Upper lobe of right lung (tissue), 1 donor: ENCODE results near the gene UNC13C. TPM values are rescaled to one million over a fixed set of nuclear protein-coding genes. Genes with fewer than 3 reads are reported as not detected.

Experiments
- ATAC-seq: fragments of 200-7000 bp; cut with Tn5 transposase; one replicate; pipeline ENCODE4 v1.9.1; 2020; ENCODE audit warnings: mild to moderate bottlenecking, moderate library complexity
- DNase-seq: peaks from one replicate; pipeline ENCODE4 v3.0.0-alpha.2; 2020
- H3K27ac ChIP-seq: fragments of 200-600 bp; one replicate; pipeline ENCODE4 v1.8.0; 2022
- H3K27me3 ChIP-seq: fragments of 200-600 bp; one replicate; pipeline ENCODE4 v1.8.0; 2022; ENCODE audit warnings: mild to moderate bottlenecking
- H3K36me3 ChIP-seq: fragments of 200-600 bp; one replicate; pipeline ENCODE4 v1.8.0; 2022
- H3K4me1 ChIP-seq: fragments of 200-600 bp; one replicate; pipeline ENCODE4 v1.8.0; 2022
- H3K4me3 ChIP-seq: fragments of 200-600 bp; one replicate; pipeline ENCODE4 v1.8.0; 2022; ENCODE audit warnings: mild to moderate bottlenecking
- H3K9me3 ChIP-seq: fragments of 200-600 bp; one replicate; pipeline ENCODE4 v1.8.0; 2022
- CTCF ChIP-seq: fragments of 200-600 bp; IDR thresholded peaks from one replicate; pipeline ENCODE4 v1.8.0; 2022; ENCODE audit warnings: antibody characterized with exemption
- intact Hi-C: fragments of 100-400 bp; cut with DNase I; formaldehyde crosslinking; loops from one replicate; pipeline ENCODE4 v1.11.0; 2022
- total RNA-seq: library from RNA; stranded (reverse); fragmentation: NEBNext Ultra II Directional; extraction: Animal tissue kit (Norgen Biotek cat#: 25700); gene quantifications from one replicate; pipeline ENCODE4 v1.2.1, GENCODE V29; 2021
- donor health status: DM: no; HTN: yes; CAD: no; lungs with severe emphysema.

UNC13C gene
- total RNA-seq, 1 donor from 2014 or later: 0.14 TPM

- H3K4me1 ChIP-seq: no peaks in the 10 kb centered on the region
- ATAC-seq (no peak), DNase-seq (no peak)
- H3K4me3 ChIP-seq: no peak overlapping the region
- no peaks in the 10 kb centered on the region for H3K9me3 ChIP-seq
- no peaks in the 10 kb centered on the region for H3K27me3 ChIP-seq
- no peak for TF ChIP-seq CTCF
- no peak overlapping the region for H3K27ac ChIP-seq
- H3K36me3 ChIP-seq: no peaks in the 10 kb centered on the region
- intact Hi-C loops: no loop called here
Measured at GRCh38 chr15:54007256-54007655, 29.0 kb downstream of the UNC13C start.

GRCh38 chr15:54011656-54012055, 33.4 kb downstream of the UNC13C start:
- DNase-seq: no peak
- Histone ChIP-seq H3K4me3 (no peak overlapping the region), H3K27me3 (no peaks in the 10 kb centered on the region), H3K4me1 (no peaks in the 10 kb centered on the region), H3K27ac (no peak overlapping the region), H3K36me3 (no peaks in the 10 kb centered on the region), H3K9me3 (no peaks in the 10 kb centered on the region)
- ATAC-seq: no peak
- intact Hi-C loops: no loop called here
- TF ChIP-seq CTCF: no peak

- Histone ChIP-seq H3K9me3 (no peaks in the 10 kb centered on the region), H3K27ac (no peak overlapping the region), H3K36me3 (no peaks in the 10 kb centered on the region), H3K4me1 (no peaks in the 10 kb centered on the region), H3K27me3 (no peaks in the 10 kb centered on the region), H3K4me3 (no peak overlapping the region)
- intact Hi-C loops: no loop called here
- no peak for TF ChIP-seq CTCF
- DNase-seq (no peak), ATAC-seq (no peak)
Measured at GRCh38 chr15:54014067-54014655, 35.9 kb downstream of the UNC13C start.

GRCh38 chr15:54017251-54017650, 39.0 kb downstream of the UNC13C start:
- no peaks in the 10 kb centered on the region for H3K27me3 ChIP-seq
- H3K27ac ChIP-seq: no peak overlapping the region
- ATAC-seq (no peak), DNase-seq (no peak)
- H3K4me1 ChIP-seq: no peaks in the 10 kb centered on the region
- no peaks in the 10 kb centered on the region for H3K36me3 ChIP-seq
- no peak for TF ChIP-seq CTCF
- intact Hi-C loops: no loop called here
- H3K4me3 ChIP-seq: no peak overlapping the region
- no peaks in the 10 kb centered on the region for H3K9me3 ChIP-seq

GRCh38 chr15:54017959-54018358, 39.7 kb downstream of the UNC13C start:
- intact Hi-C loops: no loop called here
- TF ChIP-seq CTCF: no peak
- H3K9me3 ChIP-seq: no peaks in the 10 kb centered on the region
- H3K27me3 ChIP-seq: no peaks in the 10 kb centered on the region
- no peak overlapping the region for H3K27ac ChIP-seq
- H3K36me3 ChIP-seq: no peaks in the 10 kb centered on the region
- DNase-seq: no peak
- no peak for ATAC-seq
- no peaks in the 10 kb centered on the region for H3K4me1 ChIP-seq
- no peak overlapping the region for H3K4me3 ChIP-seq

GRCh38 chr15:54026258-54026657, 48.0 kb downstream of the UNC13C start:
- no peak overlapping the region for H3K4me3 ChIP-seq
- intact Hi-C loops: no loop called here
- no peaks in the 10 kb centered on the region for H3K27me3 ChIP-seq
- ATAC-seq (no peak), DNase-seq (no peak)
- H3K9me3 ChIP-seq: no peaks in the 10 kb centered on the region
- no peak for TF ChIP-seq CTCF
- no peaks in the 10 kb centered on the region for H3K36me3 ChIP-seq
- H3K27ac ChIP-seq: no peak overlapping the region
- no peaks in the 10 kb centered on the region for H3K4me1 ChIP-seq
